GM19099 (cell line): Measurements from ENCODE around the gene SLC22A24.

ENCODE experiments used
- POLR2A ChIP-seq: IDR thresholded peaks from 3 replicates; pipeline ENCODE4 v1.6.1; 2011; ENCODE audit warnings: low read depth; ENCODE audit not compliant: insufficient read length; ENCODE audit errors: extremely low read depth

The SLC22A24 gene, protein sequence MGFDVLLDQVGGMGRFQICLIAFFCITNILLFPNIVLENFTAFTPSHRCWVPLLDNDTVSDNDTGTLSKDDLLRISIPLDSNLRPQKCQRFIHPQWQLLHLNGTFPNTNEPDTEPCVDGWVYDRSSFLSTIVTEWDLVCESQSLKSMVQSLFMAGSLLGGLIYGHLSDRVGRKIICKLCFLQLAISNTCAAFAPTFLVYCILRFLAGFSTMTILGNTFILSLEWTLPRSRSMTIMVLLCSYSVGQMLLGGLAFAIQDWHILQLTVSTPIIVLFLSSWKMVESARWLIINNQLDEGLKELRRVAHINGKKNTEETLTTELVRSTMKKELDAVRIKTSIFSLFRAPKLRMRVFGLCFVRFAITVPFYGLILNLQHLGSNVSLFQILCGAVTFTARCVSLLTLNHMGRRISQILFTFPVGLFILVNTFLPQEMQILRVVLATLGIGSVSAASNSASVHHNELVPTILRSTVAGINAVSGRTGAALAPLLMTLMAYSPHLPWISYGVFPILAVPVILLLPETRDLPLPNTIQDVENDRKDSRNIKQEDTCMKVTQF

DNA sequence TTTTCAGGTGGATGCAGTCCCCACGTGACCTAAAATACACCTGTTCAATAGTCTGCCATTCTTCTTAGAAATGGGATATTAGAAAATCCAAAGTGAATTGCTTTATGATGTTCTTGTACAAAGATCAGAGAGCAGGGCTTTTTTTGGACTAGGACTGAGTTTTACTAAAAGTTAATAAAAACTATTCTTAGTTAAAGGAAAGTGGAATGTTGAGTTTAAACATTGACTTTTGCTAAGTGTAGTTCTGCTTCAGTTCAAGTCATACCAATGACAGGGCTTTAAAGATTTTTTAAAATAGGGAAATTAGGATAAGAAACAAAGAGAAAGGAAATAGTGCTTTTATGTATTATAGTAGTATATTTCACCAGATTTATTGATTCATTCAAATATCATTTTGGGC is at the start of gene SLC22A24:
Gene SLC22A24, minus strand, starts transcription at position 101 of the 400 bp plus-strand sequence. CDS start 442 bp downstream, outside the sequence.
- no peak for TF ChIP-seq POLR2A

DNA sequence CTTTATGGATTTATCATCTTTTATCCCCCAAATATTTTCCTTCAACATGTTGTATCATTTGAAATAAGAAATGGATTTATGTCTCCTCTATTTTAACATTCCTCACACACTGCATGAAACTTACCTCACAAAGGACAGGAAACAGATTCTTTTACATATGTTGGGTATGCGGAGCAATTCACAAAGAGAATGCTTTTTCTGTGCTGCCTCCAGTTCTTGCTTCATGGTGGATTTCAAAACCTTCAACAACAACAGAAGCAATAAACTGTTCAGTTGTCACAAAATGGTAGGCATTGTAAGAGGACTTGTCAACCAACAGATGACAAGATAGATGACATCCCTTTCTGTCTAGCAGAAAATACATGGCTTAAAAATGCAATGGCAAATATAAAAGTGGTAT is 36.5 kb upstream of the SLC22A24 start:
- no peak for TF ChIP-seq POLR2A

DNA sequence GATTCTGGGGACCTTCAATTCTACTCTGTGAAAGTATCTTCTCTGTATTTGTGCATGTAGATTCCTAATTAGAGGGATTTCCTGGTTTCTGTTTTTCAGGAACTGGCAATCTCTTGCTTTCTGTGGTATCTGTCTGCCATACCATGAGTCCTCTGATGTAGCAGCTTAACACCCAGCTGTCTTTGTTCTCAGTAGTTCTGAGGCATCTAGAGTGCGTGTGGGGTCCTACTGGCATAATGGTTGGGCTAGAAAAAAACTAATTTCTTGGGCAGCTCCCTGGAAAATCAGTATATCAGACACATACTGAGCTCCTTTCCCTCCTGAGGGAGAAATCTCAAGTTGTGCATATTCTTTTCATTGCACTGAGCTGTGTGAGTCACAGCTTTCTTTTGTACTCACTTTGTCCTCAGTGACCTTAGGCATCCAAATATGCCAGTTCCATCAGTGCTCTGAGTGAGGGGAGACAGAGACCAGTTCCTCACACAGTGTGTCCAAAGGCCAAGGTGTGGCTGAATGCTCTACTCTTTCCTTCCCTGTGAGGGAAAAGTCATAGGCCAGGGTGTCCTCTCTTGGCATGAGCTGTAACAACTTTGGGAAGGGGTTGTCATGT is 35.5 kb upstream of the SLC22A24 start:
- no peak for TF ChIP-seq POLR2A

DNA sequence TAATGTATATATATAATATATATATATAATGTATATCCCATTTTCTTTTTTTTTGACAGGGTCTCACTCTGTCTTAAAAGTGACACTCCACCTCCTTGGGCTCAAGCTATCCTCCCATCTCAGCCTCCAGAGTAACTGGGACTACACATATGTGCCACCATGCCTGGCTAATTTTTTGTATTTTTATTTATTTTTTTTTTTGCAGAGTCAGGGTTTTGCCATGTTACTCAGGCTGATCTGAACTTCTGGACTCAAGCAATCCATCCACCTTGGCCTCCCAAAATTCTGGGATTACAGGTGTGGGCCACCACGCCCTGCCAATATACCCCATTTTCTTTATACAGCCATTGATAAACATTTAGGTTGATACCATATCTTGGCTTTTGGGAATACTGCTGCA is 33.9 kb upstream of the SLC22A24 start:
- no peak for TF ChIP-seq POLR2A

DNA sequence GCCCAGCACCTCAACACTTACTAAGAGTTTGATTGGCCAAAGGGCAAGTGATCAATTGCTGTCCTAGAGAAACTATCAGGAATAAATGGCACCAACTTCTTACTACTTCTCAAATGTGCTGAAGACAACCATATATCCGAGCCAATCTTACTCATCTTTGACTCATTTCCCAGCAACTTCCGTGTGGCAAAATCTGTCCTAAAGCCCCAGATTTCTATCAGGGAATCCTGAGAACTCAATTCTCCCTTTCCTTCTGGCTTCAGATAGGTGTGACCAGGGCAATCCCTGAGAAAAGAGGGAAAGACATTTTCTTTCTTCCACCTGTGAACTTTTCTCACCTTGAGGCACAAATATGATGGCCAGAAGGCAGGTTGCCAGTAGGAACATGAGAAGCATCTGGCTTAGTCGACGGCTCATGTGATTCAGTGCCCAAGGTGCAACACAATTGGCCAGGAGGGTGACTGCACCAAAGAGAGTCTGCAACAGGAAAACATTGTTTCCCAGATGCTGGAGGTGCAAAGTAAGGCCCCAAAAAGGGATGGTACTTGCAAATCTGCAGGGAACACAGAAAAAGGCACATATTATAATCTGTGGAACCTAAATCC is 21.8 kb upstream of the SLC22A24 start:
- no peak for TF ChIP-seq POLR2A

DNA sequence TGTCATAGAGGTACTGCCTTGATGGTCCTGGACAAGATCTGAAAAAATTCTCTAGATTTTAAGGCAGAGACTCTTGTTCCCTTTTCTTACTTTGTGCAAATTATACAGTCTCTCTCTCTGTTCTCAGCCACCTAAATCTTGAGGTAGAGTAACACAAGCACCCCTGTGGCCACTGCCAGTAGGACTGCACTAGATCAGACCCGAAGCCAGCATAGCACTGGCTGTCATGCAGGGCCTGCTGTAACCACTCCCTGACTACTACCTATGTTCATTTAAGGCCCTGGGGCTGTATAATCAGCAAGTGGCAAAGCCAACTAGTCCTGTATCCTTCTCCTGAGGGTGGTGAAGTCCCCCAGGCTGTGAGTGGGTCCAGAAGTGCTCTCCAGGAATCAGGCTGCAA is 11.8 kb upstream of the SLC22A24 start:
- TF ChIP-seq POLR2A = no peak

DNA sequence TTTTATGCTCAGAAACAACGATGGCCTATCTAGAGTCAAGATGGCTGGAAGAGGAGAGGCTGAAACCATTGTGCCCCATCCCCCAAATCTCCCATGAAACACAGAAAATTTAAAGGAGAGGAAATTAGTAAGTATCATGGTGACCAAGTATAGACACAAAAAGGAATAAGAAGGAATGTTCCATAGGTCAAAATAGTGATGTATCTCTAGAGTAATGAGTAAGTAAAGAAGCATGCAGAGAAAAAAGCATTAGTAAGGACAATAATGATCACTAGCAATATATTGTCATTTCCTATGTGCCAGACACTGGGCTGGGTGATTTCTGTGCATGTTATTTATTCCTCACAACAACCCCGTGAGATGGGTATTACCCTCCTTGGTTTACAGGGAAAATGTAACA is 2.6 kb upstream of the SLC22A24 start:
- TF ChIP-seq POLR2A = no peak

DNA sequence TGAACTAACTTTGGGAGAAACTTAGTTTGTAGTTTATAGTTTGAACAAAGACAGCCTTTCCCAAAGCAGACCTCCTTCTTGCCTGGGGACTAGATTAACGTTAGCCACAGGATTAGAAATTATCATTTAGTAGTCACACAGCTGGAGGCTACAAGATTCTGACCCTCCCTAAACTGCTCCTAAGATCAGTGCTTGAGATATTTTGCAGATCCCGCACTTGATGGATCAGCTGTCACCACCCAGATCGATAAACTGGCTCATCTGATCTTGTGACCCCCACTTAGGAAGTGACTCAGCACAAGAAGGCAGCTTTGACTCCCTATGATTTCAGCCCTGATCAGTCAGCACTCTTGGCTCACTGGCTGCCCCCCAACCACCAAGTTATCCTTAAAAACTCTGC is 1.6 kb downstream of the SLC22A24 start:
- no peak for TF ChIP-seq POLR2A

DNA sequence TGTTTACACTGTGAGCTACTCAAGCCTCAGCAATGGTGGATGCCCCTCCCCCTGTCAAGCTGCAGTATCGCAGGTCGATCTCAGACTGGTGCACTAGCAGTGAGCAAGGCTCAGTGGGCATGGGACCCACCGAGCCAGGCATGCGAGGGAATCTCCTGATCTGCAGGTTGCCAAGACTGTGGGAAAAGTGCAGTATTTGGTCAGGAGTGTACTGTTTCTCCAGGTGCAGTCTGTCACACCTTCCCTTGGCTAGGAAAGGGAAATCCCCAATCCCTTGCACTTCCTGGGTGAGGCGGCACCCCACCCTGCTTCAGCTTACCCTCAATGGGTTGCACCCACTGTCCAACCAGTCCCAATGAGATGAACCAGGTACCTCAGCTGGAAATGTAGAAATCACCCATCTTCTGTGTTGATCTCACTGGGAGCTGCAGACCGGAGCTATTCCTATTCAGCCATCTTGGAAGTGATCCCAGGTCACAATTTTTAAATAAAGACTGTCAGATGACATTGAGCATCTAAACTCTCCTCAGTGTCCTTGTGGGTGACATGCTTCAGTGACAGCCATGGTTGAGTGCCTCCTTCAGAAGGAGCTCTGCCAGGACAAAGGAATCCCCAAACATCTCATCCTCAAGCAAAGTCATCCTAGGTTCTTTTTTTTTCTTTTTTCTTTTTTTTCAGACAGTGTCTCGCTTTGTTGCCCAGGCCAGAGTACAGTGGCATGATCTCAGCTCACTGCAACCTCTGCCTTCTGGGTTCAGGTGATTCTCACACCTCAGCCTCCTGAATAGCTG is 10.8 kb downstream of the SLC22A24 start:
- TF ChIP-seq POLR2A = no peak

DNA sequence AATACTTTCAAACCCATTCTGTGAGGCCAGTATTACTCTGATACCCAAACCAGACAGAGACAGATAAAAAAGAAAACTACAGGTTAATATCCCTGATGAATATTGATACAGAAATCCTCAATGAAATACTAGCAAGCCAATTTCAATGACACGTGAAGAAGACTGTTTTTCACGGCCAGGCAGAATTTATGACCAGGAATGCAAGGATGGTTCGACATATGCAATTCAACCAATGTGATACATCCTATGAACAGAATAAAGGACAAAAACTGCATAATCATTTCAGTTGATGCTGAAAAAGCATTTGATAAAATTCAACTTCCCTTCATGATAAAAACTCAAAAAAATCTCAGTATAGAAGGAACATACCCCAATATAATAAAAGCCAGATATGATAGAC is 44.5 kb downstream of the SLC22A24 start:
- no peak for TF ChIP-seq POLR2A

DNA sequence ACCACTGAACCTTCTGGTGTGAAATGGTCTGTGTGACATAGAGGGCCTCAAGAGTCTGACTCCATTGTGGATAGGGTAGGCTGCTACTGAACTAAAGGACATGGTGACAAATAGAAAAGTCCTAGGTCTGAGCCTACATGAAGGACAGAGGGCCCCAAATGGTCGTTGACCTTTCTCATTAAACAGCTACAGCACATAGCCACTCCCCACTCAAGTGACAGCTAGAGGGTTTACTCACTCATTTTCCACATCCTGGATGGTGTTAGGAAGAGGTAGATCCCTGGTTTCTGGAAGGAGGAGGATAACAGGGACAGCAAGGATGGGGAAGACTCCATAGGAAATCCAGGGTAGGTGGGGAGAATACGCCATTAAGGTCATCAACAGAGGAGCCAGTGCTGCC is 63.3 kb downstream of the SLC22A24 start:
- no peak for TF ChIP-seq POLR2A

DNA sequence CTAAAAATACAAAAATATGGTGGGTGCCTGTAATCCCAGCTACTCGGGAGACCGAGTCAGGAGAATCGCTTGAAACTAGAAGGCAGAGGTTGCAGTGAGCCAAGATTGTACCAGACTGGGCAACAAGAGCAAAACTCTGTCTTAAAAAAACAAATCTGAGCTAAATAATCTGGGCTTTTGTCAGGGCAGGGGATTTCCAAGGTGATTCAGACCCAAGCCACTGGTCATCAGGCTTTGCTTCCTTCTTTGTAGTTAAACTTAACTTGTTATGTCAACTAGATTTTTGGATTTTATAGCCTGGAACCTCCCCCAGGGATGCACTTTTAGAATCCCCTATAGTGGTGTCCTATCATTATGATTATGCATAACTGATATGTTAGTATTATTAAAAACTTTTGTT is 101.4 kb downstream of the SLC22A24 start:
- no peak for TF ChIP-seq POLR2A

DNA sequence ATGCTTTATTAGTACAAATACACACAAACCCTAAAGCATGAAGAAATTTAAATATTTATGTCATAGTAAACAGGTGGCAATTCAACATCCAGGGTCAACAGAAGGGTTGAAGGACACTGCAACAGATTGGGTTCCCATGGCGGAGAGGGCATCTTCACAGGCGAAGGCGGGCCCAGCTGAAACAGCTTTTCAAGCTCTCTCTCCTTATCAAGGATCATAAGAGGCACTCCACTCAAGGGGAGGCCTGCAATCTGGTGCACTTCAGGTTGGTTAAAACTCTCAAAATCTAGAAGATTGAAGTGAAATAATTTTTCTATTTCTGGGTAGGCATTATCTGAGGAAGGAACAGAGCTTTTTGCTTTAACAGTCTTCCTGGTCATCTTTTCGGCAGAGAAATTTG is 111.6 kb downstream of the SLC22A24 start:
- no peak for TF ChIP-seq POLR2A
